HepG2 (cell line): Measurements from ENCODE around the gene RRAS. TPM values are rescaled to one million over a fixed set of nuclear protein-coding genes. Genes with fewer than 3 reads are reported as not detected.

Experiments used
- CBX1 ChIP-seq: IDR thresholded peaks from one replicate; pipeline ENCODE4 v1.6.1; 2016; ENCODE audit warnings: antibody characterized with exemption, low read depth
- HDAC1 ChIP-seq: sonication (generic); formaldehyde crosslinking; IDR thresholded peaks from 2 replicates; pipeline ENCODE4 v1.5.1; 2020; ENCODE audit warnings: mild to moderate bottlenecking, missing genetic modification reagents
- HES4 ChIP-seq: sonication (generic); formaldehyde crosslinking; IDR thresholded peaks from 2 replicates; pipeline ENCODE4 v1.9.0; 2021; ENCODE audit warnings: mild to moderate bottlenecking, missing genetic modification reagents, borderline replicate concordance
- NR2F2 ChIP-seq: IDR thresholded peaks from 2 replicates; pipeline ENCODE4 v1.6.1; 2012; ENCODE audit warnings: low read depth, inconsistent platforms, borderline replicate concordance
- PAX8 ChIP-seq: sonication (generic); formaldehyde crosslinking; IDR thresholded peaks from 2 replicates; pipeline ENCODE4 v1.8.0; 2022; ENCODE audit warnings: mild to moderate bottlenecking, missing genetic modification reagents, borderline replicate concordance
- RBM39 ChIP-seq: fragments of 200-400 bp; formaldehyde crosslinking; IDR thresholded peaks from one replicate; pipeline ENCODE4 v1.6.1; 2018; ENCODE audit warnings: antibody characterized with exemption, mild to moderate bottlenecking, low read depth, low read length; ENCODE audit not compliant: poor library complexity, severe bottlenecking
- SPEN ChIP-seq: sonication (generic); formaldehyde crosslinking; IDR thresholded peaks from 2 replicates; pipeline ENCODE4 v1.5.1; 2020; ENCODE audit warnings: low read depth, mild to moderate bottlenecking, missing genetic modification reagents
- SRSF1 ChIP-seq: fragments of 200-400 bp; formaldehyde crosslinking; optimal IDR thresholded peaks from 2 replicates; pipeline ENCODE3; 2017; ENCODE audit warnings: mild to moderate bottlenecking, low read depth, low read length, moderate library complexity
- TFE3 ChIP-seq: IDR thresholded peaks from 2 replicates; pipeline ENCODE4 v1.6.1; 2016
- ZKSCAN8 ChIP-seq: IDR thresholded peaks from 2 replicates; pipeline ENCODE4 v1.6.1; 2016; ENCODE audit warnings: borderline replicate concordance, missing genetic modification reagents, missing compliant biosample characterization
- ZNF34 ChIP-seq: sonication (generic); formaldehyde crosslinking; IDR thresholded peaks from 2 replicates; pipeline ENCODE4 v1.4.0; 2020; ENCODE audit warnings: mild to moderate bottlenecking, missing genetic modification reagents, borderline replicate concordance
- ZNF768 ChIP-seq: sonication (generic); formaldehyde crosslinking; IDR thresholded peaks from 2 replicates; pipeline ENCODE4 v1.4.0; 2020; ENCODE audit warnings: missing genetic modification reagents
- polyA plus RNA-seq, 8 experiments: library from polyadenylated mRNA; depleted of rRNA in 3 of 8; stranded (reverse) in 7 of 8; unstranded in 1 of 8; fragments of >200 nt; fragmentation: Illumina TruSeq in 4 of 8; extraction: Trizol in 4 of 8; gene quantifications; 2 replicates each; pipeline versions ENCODE4 v1.2.1 to v1.2.3, GENCODE V29; 2011 to 2016; ENCODE audit warnings: low read depth in 4 of 8, missing spikeins in 1 of 8, mixed read lengths in 1 of 8; ENCODE audit not compliant: insufficient read depth in 1 of 8
- total RNA-seq, 5 experiments: library from RNA; depleted of rRNA; stranded (reverse); fragments of >200 nt; fragmentation: Illumina TruSeq; extraction: Trizol; gene quantifications; 2 replicates each; pipeline ENCODE4 v1.2.3, GENCODE V29; 2016; ENCODE audit warnings: low read depth in 1 of 5
- TF ChIP-seq, protein P1 (sequence below): sonication (generic); formaldehyde crosslinking; IDR thresholded peaks from 2 replicates; pipeline ENCODE4 v1.8.1; 2023; ENCODE audit warnings: mild to moderate bottlenecking, missing genetic modification reagents
- TF ChIP-seq, protein P2 (sequence below), 2 experiments: sonication (generic) in 1 of 2; formaldehyde crosslinking in 1 of 2; IDR thresholded peaks; 2 replicates each; pipeline versions ENCODE4 v1.4.0 to v1.6.1; 2018 to 2020; ENCODE audit warnings: missing genetic modification reagents in 2 of 2, borderline replicate concordance in 1 of 2, low read depth in 1 of 2, mild to moderate bottlenecking in 1 of 2, missing biosample characterization in 1 of 2
- TF ChIP-seq, protein P3 (sequence below): IDR thresholded peaks from 2 replicates; pipeline ENCODE4 v1.6.1; 2016; ENCODE audit warnings: missing biosample characterization, missing genetic modification reagents, low read depth
- TF ChIP-seq, protein P4 (sequence below): sonication (generic); formaldehyde crosslinking; IDR thresholded peaks from 2 replicates; pipeline ENCODE4 v1.4.0; 2020; ENCODE audit warnings: missing genetic modification reagents

Gene RRAS
- total and polyA plus RNA-seq, 2 of the 13 experiments (the other 11 are each of a cell fraction or from before 2014, with no cell fraction given): 1.5 to 12.0 TPM

- TF ChIP-seq, protein P1, sequence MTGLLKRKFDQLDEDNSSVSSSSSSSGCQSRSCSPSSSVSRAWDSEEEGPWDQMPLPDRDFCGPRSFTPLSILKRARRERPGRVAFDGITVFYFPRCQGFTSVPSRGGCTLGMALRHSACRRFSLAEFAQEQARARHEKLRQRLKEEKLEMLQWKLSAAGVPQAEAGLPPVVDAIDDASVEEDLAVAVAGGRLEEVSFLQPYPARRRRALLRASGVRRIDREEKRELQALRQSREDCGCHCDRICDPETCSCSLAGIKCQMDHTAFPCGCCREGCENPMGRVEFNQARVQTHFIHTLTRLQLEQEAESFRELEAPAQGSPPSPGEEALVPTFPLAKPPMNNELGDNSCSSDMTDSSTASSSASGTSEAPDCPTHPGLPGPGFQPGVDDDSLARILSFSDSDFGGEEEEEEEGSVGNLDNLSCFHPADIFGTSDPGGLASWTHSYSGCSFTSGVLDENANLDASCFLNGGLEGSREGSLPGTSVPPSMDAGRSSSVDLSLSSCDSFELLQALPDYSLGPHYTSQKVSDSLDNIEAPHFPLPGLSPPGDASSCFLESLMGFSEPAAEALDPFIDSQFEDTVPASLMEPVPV (CRISPR knock-in tag): peak; percentile 83
- TF ChIP-seq ZNF34 (no peak), RBM39 (peak; percentile 36), ZKSCAN8 (CRISPR knock-in tag) (0 out of 2 replicates have a peak, but pooled peaks have one; percentile 28), HES4 (CRISPR knock-in tag) (peak; percentile 48; the same call in 1 of the 2 replicates), HDAC1 (CRISPR knock-in tag) (peak; percentile 89), PAX8 (CRISPR knock-in tag) (peak; percentile 56; the same call in 1 of the 2 replicates), SRSF1 (peak; percentile 95), ZNF768 (CRISPR knock-in tag) (peak; percentile 18; the same call in 1 of the 2 replicates), SPEN (CRISPR knock-in tag) (peak; percentile 23; the same call in 1 of the 2 replicates), TFE3 (CRISPR knock-in tag) (0 out of 2 replicates have a peak, but pooled peaks have one; percentile 32), NR2F2 (peak; percentile 9; the same call in 1 of the 2 replicates), CBX1 (no peak)
- TF ChIP-seq, protein P2, sequence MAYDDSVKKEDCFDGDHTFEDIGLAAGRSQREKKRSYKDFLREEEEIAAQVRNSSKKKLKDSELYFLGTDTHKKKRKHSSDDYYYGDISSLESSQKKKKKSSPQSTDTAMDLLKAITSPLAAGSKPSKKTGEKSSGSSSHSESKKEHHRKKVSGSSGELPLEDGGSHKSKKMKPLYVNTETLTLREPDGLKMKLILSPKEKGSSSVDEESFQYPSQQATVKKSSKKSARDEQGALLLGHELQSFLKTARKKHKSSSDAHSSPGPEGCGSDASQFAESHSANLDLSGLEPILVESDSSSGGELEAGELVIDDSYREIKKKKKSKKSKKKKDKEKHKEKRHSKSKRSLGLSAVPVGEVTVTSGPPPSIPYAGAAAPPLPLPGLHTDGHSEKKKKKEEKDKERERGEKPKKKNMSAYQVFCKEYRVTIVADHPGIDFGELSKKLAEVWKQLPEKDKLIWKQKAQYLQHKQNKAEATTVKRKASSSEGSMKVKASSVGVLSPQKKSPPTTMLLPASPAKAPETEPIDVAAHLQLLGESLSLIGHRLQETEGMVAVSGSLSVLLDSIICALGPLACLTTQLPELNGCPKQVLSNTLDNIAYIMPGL (CRISPR knock-in tag; IDR thresholded peaks at IDR 0.05; ENCODE audit: borderline replicate concordance in 1 of 2, low read depth in 1 of 2): peak in 1 of 2 experiments; percentile 80
- TF ChIP-seq, protein P3, sequence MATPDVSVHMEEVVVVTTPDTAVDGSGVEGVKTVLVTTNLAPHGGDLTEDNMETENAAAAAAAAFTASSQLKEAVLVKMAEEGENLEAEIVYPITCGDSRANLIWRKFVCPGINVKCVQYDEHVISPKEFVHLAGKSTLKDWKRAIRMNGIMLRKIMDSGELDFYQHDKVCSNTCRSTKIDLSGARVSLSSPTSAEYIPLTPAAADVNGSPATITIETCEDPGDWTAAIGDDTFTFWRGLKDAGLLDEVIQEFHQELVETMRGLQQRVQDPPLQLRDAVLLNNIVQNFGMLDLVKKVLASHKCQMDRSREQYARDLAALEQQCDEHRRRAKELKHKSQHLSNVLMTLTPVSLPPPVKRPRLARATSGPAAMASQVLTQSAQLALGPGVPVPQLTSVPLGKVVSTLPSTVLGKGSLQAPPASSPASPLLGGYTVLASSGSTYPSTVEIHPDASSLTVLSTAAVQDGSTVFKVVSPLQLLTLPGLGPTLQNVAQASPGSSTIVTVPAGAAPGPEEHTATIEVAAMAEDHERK: no peak
- TF ChIP-seq, protein P4, sequence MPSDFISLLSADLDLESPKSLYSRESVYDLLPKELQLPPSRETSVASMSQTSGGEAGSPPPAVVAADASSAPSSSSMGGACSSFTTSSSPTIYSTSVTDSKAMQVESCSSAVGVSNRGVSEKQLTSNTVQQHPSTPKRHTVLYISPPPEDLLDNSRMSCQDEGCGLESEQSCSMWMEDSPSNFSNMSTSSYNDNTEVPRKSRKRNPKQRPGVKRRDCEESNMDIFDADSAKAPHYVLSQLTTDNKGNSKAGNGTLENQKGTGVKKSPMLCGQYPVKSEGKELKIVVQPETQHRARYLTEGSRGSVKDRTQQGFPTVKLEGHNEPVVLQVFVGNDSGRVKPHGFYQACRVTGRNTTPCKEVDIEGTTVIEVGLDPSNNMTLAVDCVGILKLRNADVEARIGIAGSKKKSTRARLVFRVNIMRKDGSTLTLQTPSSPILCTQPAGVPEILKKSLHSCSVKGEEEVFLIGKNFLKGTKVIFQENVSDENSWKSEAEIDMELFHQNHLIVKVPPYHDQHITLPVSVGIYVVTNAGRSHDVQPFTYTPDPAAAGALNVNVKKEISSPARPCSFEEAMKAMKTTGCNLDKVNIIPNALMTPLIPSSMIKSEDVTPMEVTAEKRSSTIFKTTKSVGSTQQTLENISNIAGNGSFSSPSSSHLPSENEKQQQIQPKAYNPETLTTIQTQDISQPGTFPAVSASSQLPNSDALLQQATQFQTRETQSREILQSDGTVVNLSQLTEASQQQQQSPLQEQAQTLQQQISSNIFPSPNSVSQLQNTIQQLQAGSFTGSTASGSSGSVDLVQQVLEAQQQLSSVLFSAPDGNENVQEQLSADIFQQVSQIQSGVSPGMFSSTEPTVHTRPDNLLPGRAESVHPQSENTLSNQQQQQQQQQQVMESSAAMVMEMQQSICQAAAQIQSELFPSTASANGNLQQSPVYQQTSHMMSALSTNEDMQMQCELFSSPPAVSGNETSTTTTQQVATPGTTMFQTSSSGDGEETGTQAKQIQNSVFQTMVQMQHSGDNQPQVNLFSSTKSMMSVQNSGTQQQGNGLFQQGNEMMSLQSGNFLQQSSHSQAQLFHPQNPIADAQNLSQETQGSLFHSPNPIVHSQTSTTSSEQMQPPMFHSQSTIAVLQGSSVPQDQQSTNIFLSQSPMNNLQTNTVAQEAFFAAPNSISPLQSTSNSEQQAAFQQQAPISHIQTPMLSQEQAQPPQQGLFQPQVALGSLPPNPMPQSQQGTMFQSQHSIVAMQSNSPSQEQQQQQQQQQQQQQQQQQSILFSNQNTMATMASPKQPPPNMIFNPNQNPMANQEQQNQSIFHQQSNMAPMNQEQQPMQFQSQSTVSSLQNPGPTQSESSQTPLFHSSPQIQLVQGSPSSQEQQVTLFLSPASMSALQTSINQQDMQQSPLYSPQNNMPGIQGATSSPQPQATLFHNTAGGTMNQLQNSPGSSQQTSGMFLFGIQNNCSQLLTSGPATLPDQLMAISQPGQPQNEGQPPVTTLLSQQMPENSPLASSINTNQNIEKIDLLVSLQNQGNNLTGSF (CRISPR knock-in tag): 0 out of 2 replicates have a peak, but pooled peaks have one; percentile 27
These were observed 37.4 kb upstream of the RRAS start, which contains the start of gene PRMT1 (continued) for GRCh38 chr19:49677231-49677900.
